Fibroblast of pulmonary artery (primary cell): ENCODE data around the gene SORL1.

Experiments
- DNase-seq: peaks from one replicate; pipeline ENCODE4 v3.0.0-alpha.2; 2010; ENCODE audit warnings: low read depth
- H3K4me3 ChIP-seq: replicated peaks from 2 replicates; pipeline ENCODE4 v1.5.1; 2011; ENCODE audit warnings: low read depth, mild to moderate bottlenecking, control low read depth, low read length, moderate library complexity
- TF ChIP-seq, protein P1 (sequence below): IDR thresholded peaks from 2 replicates; pipeline ENCODE4 v1.5.1; 2011; ENCODE audit warnings: mild to moderate bottlenecking, control low read depth, low read length, inconsistent platforms; ENCODE audit errors: missing control alignments

Gene SORL1

DNA sequence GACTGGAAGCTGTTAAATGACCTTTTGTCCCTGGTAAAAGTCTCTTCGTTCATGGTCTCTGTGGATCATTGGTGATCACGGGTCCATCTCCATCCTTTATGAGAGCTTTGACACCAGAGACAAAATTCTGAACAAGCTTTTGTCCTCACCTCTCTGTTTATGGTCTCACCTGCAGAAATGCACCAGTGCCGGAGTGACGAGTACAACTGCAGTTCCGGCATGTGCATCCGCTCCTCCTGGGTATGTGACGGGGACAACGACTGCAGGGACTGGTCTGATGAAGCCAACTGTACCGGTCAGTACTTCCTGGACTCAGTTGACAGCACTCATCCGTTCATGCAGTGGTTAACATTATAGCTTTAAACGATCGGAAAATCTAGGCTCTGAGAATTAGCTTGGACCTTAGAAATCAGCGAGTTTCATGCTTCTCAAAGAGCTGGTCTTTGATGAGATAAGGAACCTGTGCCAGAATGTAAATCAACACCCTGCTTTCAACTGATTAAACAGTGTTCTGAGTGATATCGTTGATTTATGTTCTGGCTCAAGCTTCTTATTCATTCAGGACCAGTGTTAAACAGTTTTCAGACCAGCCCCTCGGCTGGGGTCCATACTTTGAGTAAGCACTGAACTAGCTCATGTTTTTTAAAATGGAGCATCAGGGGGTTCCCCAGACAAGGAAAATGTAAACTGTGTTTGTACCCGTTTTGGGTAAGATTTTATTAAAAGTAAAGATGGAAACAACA, 125.2 kb downstream of the SORL1 start:
- no peak overlapping the region for H3K4me3 ChIP-seq
- no peak for DNase-seq
- TF ChIP-seq, protein P1, sequence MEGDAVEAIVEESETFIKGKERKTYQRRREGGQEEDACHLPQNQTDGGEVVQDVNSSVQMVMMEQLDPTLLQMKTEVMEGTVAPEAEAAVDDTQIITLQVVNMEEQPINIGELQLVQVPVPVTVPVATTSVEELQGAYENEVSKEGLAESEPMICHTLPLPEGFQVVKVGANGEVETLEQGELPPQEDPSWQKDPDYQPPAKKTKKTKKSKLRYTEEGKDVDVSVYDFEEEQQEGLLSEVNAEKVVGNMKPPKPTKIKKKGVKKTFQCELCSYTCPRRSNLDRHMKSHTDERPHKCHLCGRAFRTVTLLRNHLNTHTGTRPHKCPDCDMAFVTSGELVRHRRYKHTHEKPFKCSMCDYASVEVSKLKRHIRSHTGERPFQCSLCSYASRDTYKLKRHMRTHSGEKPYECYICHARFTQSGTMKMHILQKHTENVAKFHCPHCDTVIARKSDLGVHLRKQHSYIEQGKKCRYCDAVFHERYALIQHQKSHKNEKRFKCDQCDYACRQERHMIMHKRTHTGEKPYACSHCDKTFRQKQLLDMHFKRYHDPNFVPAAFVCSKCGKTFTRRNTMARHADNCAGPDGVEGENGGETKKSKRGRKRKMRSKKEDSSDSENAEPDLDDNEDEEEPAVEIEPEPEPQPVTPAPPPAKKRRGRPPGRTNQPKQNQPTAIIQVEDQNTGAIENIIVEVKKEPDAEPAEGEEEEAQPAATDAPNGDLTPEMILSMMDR: no peak

DNA sequence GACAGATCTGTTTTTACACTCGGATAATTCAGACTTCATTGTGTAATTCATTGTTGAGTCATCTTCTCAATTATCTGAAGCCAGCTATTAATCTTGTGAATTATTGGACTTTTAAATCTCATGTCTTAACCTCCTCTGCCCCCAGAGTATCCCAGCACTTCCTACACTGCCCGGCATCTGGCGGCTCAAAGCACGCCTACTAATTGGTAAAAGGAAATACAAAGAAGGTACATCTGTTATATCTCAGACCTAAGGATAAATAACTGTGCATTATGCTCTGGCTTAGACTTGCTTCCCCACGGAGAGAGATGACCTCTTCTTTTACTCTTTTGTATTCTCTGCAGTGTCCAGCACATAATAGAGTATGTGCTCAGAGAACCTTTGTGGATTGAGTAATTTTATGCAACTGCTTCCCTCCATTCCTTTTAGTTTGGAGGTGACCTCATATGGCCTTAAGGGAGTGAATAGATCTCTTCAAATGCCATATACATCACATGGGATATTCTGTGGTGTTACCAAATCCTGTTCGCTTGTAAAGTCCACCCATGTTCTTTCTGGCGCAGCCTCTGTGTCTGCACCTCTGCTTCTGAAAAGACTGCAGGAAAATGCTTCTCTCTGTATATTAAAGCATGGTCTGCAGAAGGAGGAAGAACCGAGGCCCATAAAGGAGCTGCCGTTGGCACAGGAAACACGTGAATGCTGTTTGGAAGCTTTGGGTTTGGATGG, 126.3 kb downstream of the SORL1 start:
- peak; percentile 9 for DNase-seq
- no peak overlapping the region for H3K4me3 ChIP-seq
- TF ChIP-seq, protein P1: no peak

DNA sequence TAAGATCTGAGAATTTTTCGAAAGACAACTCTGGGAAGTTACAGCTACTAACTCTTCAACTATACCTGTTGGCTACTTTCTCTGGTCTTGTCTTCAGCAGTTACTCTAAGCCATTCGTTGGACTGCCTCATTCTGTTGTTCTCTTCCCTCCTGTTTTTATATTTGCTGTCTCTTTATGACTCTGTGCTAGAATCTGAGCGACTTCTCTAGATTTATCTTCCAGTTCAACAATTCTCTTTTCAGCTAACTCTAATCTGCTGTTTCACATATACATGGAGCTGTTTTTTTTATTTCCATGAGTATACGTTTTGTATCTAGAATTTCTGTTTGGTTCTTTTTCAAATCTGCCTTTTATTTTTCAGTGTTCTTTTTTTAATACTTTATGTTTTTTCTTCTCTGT, 128.0 kb downstream of the SORL1 start:
- H3K4me3 ChIP-seq: no peak overlapping the region
- no peak for DNase-seq
- TF ChIP-seq, protein P1: no peak

DNA sequence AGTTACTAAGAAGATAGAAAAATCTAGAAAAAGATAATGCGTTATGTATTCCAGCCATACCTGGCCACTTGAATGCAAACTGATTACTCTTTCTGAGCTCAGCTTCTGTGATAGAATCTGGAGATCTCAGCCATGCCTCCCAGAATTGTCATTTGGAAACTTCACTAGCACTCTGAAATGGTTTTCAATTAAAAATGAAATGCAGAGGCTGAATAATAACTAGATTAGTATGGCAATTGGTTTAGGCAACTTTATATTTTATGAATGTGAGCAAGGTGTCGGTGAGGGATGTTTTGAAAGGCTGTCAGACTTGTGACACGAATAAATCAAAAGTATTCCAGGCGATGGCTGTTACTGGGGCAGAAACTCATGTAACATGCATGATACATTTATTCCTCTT, 129.5 kb downstream of the SORL1 start:
- H3K4me3 ChIP-seq: no peak overlapping the region
- DNase-seq: no peak
- TF ChIP-seq, protein P1: no peak

DNA sequence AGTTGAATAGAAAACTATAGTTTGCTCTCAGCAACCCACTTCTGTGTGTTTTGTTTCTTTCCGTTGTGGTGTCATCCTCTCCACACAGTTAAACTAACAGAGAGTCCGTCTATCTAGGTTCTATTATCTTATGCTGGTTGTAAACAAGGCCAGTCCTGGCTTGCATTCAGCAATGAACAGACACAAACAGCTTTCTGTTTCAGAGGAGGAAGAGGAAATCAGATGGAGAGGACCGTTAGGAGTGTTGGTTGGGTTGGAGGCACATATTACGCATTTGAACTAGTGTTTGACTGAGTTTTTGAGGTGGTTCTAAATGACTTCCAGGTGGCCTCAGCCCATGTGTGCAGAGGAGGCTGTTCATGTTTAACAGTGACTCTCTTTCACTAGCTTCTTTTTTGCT, 130.2 kb downstream of the SORL1 start:
- no peak for DNase-seq
- H3K4me3 ChIP-seq: no peak overlapping the region
- TF ChIP-seq, protein P1: no peak

DNA sequence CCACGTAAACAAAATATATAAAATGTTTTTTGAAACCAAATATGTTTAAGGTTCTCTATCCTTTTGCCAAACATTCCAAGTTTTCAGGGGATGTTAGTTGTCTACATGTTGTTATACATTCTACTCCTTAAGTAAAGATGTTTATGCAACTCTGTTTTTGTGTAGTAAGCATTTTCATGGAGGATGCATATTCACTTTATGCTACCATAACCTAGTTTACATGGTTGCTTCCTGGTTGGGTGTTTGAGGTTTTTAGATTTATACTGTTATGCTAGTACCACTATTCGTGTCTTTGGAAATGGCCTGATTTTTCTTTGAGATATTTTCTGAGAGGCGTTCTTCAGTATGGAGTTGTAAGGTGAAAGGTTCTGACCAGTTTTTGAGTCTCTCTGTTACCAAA, 131.7 kb downstream of the SORL1 start:
- DNase-seq: no peak
- TF ChIP-seq, protein P1: no peak
- H3K4me3 ChIP-seq: no peak overlapping the region
